NK-92 (cell line): ENCODE measurements around the gene HK3.

Experiments
- DNase-seq: peaks from one replicate; lab custom pipeline; 2025; ENCODE audit not compliant: unreplicated experiment; lab: John Stamatoyannopoulos, UW

Gene HK3

GRCh38 chr5:176851380-176851779 lies 47.8 kb downstream of the HK3 start:
- DNase-seq, result no peak

DNA sequence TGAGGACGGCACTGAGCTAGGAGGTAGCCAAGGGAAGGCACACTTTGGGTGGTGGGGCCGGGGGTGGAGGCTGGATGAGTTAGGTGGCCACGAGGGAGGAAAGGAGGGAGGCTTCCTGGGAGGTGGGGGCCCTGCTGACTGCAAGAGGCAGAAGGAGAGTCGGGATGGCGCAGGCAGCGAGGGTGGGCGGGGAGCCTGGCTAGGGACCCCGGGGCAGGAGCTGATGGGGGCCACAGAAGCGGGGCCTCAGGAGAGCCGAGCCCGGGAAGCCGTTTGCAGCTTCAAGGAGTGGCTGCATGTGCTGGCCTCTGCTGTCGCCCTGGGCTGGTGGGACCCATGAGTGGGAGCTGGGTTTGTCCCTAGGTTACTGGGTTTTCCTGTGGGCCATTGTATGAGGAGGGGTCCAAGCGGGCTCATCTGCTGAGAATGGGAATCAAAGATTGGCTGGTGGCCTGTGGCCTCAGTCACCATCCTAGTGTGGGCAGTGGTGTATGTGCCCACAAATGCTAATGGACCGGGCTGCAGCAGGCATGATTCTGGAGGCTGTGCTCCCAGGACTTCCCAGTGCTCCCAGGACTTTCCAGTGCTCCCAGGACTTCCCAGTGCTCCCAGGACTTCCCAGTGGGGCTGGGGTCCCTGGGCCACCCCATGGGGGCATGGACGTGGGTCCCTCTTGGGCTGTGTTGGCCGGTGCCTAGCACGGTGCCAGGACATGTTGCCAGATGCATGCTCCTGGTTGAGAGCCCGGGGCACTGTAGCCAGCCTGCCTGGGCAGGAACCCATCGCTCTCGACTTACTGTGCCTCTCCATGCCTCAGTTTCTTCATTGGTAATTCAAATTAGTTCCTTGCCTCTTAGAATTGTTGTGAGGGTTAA lies 48.5 kb downstream of the HK3 start:
- DNase-seq, result no peak

GRCh38 chr5:176849611-176850227 lies 49.4 kb downstream of the HK3 start:
- no peak for DNase-seq

GRCh38 chr5:176848651-176849050 lies 50.5 kb downstream of the HK3 start:
- DNase-seq, result no peak

DNA sequence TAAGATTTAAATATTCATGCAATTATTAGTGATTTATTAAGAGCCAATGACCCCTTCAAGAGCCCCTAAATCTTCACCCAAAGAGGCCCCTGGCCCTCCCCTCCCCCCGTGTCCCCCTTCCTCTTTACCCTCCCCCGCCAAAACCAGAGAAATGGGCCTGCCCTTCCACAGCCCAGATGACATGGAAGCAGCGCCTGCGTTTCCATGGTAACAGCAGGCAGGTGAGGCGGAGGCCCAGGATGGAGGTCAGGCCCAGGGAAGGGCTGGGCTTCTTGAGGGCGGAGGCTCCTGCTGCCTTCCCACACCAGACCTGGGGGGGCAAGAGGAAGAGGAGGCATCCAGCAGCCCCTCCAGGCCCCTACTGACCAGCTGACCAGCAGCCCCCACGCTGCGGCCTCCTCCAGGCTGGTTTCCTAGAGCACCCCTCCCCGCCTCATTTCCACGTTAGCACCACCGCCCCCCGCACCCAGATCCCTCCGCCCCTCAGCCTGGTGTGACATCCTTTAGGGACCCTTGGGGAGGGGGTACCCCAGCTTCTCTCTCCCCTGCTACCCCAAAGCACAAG lies 51.3 kb downstream of the HK3 start:
- DNase-seq, result no peak

DNA sequence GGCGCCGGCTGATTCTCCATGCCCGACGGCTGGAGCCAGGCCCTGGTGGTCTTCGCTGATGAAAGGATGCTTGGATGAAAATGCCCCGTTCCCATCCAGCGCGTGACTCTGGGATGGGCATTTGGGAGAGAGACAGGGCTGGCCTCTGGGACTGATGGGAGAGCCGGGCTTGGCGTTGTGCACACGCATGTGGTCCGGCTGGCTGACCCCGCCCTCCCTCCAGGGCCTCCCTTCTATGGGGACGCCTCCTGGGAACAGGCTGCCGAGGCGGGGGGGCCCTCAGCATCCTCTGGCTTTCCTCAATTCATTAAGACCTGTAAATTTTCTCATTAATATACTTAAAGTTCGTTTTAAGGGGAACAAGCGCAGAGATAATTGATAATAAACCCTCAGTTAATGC lies 52.0 kb downstream of the HK3 start:
- DNase-seq, result no peak

- no peak for DNase-seq
These were observed 52.6 kb downstream of the HK3 start for GRCh38 chr5:176846335-176847140.

GRCh38 chr5:176845392-176845713 lies 53.8 kb downstream of the HK3 start:
- DNase-seq, result no peak

- DNase-seq, result no peak
These were observed 54.3 kb downstream of the HK3 start for GRCh38 chr5:176844706-176845391.

GRCh38 chr5:176844281-176844680 lies 54.9 kb downstream of the HK3 start:
- no peak for DNase-seq

DNA sequence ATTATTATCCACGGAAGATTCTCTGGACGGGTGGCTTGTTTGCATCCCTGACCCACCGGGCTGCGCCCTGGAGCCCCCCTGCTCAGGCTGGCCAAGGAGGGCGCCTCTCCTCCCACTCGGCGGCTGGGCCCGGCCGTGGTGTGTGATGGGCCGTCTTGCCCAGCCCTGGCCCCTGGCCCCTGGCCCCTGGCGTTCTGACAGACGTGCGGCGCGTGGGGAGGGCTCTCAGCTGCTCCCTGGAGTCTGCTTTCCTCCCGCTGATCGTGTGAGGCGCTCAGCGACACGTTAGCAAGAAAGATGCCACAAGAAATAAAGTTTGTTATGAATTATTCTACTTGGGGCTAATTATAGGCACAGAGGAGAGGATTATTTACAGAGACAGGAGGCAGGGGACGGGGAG lies 55.5 kb downstream of the HK3 start:
- no peak for DNase-seq

DNA sequence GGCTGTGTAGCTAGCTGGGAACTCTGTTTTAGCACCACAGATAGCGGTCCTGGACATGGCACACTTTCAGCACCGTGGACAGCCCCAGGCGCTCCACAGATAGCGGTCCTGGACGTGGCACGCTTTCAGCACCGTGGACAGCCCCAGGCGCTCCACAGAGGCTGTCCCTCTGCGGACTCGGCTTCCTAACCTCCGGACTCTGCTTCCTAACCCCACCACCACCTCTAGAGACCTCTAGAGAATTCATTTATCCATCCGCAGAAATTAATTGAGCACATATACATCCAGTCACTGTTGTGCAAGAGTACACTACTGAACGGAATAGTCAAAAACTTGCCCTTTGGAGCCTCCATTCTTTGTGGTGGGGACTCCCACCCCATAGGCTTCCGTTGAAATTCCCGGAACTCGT lies 61.4 kb downstream of the HK3 start:
- no peak for DNase-seq

GRCh38 chr5:176836811-176837706 lies 62.1 kb downstream of the HK3 start:
- no peak for DNase-seq

DNA sequence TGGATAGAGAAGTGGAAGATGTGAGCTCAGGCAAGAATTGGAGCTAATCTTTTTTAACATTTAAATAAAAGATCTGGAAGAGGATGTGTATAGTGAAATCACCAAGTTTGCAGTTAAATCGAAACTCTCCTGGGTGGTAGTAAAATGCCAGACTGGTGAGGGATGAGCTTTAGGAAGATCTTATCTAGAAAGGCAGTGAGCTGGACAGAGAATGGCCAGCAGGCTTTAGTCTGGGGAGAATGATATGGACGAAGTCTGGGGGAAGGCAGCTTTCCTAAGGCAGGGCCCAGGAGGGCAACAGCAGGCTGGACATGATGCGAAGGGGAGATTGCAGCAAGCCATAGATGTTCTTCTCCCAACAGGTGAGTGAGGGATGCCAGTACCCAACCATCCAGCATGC lies 63.2 kb downstream of the HK3 start:
- DNase-seq, result no peak

- no peak for DNase-seq
These were observed 65.9 kb downstream of the HK3 start for GRCh38 chr5:176833286-176833685.

- no peak for DNase-seq
These were observed 67.0 kb downstream of the HK3 start for GRCh38 chr5:176832162-176832561.

- no peak for DNase-seq
These were observed 67.7 kb downstream of the HK3 start for GRCh38 chr5:176831425-176831824.

DNA sequence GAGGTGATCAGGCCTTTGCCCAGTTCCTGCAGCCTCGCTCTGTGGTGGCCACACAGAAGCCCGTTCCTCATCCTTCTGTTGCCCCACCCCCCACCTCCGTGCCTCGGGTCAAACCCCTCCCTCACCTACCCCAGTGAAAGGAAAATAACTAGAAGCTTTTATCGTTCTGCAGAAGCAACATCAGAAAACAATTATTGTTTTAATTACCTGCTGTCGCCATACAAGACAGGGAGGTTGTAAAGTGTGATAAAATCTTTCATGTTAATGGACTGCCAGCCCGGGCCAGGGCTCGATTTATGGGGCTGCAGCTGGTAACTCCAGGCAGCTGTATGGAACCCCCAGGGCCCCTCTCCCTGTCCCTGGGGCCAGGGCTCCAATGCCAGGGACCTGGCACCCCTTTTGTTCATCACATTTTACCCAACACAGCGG lies 68.1 kb downstream of the HK3 start:
- no peak for DNase-seq
